RWPE2 (cell line): Measurements from ENCODE around the gene PLPP1.

Experiments used
- ATAC-seq: fragments of 200-7000 bp; cut with Tn5 transposase; 3 replicates; pipeline ENCODE4 v1.9.1; 2021; ENCODE audit warnings: low read depth
- DNase-seq: peaks from one replicate; pipeline ENCODE4 v3.0.0-alpha.2; 2020; ENCODE audit warnings: low spot score
- H3K27ac ChIP-seq: fragments of 450-650 bp; 2 replicates; pipeline ENCODE4 v1.5.1; 2017; ENCODE audit warnings: mild to moderate bottlenecking; ENCODE audit not compliant: poor library complexity, severe bottlenecking
- H3K27me3 ChIP-seq: fragments of 250-450 bp; sonication (Bioruptor Pico); 2 replicates; pipeline ENCODE4 v1.5.1; 2021; ENCODE audit warnings: mild to moderate bottlenecking, moderate library complexity; ENCODE audit not compliant: insufficient read depth, poor library complexity, severe bottlenecking
- H3K36me3 ChIP-seq: fragments of 250-450 bp; sonication (Bioruptor Pico); 2 replicates; pipeline ENCODE4 v1.5.1; 2020; ENCODE audit warnings: low read depth, mild to moderate bottlenecking, moderate library complexity
- H3K4me1 ChIP-seq: fragments of 250-450 bp; sonication (Bioruptor Pico); 2 replicates; pipeline ENCODE4 v1.5.1; 2021; ENCODE audit warnings: mild to moderate bottlenecking, moderate library complexity; ENCODE audit not compliant: insufficient read depth, poor library complexity, severe bottlenecking
- H3K4me3 ChIP-seq: fragments of 250-450 bp; sonication (Bioruptor Pico); 2 replicates; pipeline ENCODE4 v1.5.1; 2021; ENCODE audit warnings: mild to moderate bottlenecking, moderate library complexity; ENCODE audit not compliant: severe bottlenecking
- H3K9me3 ChIP-seq: fragments of 250-450 bp; sonication (Bioruptor Pico); 2 replicates; pipeline ENCODE4 v1.5.1; 2021; ENCODE audit warnings: mild to moderate bottlenecking, moderate library complexity; ENCODE audit not compliant: severe bottlenecking
- TF ChIP-seq, protein P1 (sequence below): fragments of 450-650 bp; IDR thresholded peaks from one replicate; pipeline ENCODE4 v1.5.1; 2017; ENCODE audit warnings: mild to moderate bottlenecking, moderate library complexity; ENCODE audit not compliant: poor library complexity, severe bottlenecking

PLPP1 gene

DNA sequence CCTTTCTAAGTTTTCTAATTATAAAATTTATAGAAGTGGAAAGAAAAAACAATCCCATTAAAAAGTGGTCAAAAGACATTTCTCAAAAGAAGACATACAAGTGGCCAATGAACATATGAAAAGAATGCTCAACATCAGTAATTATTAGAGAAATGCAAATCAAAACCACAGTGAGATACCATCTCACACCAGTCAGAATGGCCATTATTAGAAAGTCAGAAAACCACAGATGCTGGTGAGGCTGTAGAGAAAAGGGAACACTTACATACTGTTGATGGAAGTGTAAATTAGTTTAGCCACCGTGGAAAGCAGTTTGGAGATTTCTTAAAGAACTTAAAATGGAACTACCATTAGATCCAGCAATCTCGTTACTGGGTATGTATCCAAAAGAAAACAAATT is 23.7 kb upstream of the PLPP1 start:
- TF ChIP-seq, protein P1, sequence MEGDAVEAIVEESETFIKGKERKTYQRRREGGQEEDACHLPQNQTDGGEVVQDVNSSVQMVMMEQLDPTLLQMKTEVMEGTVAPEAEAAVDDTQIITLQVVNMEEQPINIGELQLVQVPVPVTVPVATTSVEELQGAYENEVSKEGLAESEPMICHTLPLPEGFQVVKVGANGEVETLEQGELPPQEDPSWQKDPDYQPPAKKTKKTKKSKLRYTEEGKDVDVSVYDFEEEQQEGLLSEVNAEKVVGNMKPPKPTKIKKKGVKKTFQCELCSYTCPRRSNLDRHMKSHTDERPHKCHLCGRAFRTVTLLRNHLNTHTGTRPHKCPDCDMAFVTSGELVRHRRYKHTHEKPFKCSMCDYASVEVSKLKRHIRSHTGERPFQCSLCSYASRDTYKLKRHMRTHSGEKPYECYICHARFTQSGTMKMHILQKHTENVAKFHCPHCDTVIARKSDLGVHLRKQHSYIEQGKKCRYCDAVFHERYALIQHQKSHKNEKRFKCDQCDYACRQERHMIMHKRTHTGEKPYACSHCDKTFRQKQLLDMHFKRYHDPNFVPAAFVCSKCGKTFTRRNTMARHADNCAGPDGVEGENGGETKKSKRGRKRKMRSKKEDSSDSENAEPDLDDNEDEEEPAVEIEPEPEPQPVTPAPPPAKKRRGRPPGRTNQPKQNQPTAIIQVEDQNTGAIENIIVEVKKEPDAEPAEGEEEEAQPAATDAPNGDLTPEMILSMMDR, result no peak
- DNase-seq (no peak), ATAC-seq (no peak)
- H3K27ac ChIP-seq, result no peak overlapping the region
- no peaks in the 10 kb centered on the region for H3K36me3 ChIP-seq
- no peak overlapping the region for H3K4me3 ChIP-seq
- H3K27me3 ChIP-seq, result no peaks in the 10 kb centered on the region
- H3K9me3 ChIP-seq, result no peaks in the 10 kb centered on the region
- no peaks in the 10 kb centered on the region for H3K4me1 ChIP-seq

DNA sequence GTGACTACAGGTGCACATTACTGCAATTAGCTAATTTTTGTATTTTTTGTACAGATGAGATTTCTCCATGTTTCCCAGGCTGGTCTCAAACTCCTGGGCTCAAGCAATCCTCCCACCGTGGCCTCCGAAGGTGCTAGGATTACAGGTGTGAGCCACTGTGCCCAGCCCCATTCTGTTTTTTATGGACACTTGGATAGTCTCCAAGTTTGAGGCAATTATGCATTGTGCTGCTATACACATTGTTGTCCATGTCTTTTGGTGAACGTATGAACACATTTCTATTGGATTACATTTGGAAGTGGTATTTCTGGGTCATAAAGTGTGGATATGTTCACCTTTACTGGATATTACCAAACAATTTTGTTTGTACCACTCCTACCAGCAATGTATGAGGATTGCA is 22.4 kb upstream of the PLPP1 start:
- no peak for DNase-seq
- no peak overlapping the region for H3K27ac ChIP-seq
- ATAC-seq, result no peak
- H3K36me3 ChIP-seq, result no peaks in the 10 kb centered on the region
- H3K9me3 ChIP-seq, result no peaks in the 10 kb centered on the region
- no peaks in the 10 kb centered on the region for H3K4me1 ChIP-seq
- no peaks in the 10 kb centered on the region for H3K27me3 ChIP-seq
- TF ChIP-seq, protein P1, result no peak
- H3K4me3 ChIP-seq, result no peak overlapping the region

DNA sequence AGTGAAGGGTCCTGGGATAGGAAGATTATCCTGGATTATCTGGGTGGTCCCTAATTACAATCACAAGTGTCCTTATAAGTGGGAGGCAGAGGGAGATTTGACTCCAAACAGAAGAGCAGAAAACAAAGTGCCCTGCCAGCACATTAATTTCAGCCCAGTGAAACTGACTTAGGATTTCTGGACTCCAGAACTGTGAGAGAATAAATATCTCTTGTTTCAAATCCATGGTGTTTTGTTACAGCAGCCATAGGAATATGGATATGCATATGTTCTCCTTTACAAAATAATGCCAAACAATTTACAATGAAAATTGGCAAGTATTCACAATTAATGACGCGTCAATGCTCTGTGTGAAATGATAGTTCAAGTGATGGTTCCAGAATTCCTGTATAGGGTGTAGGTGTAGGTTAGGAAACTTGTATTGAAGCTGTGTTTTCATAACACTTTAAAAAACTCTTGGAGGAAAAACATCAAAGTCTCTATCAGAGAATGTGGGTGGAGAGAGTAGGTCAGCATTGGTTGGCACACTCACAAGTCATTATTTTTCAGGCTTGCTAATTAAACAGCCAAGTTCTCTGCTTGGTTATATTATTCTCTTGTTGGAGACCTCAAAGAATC is 19.9 kb upstream of the PLPP1 start:
- ATAC-seq (no peak), DNase-seq (no peak)
- Histone ChIP-seq H3K9me3 (no peaks in the 10 kb centered on the region), H3K36me3 (no peaks in the 10 kb centered on the region), H3K27me3 (no peaks in the 10 kb centered on the region), H3K4me1 (no peaks in the 10 kb centered on the region), H3K27ac (no peak overlapping the region), H3K4me3 (no peak overlapping the region)
- TF ChIP-seq, protein P1, result no peak

GRCh38 chr5:55551904-55552303 is 17.1 kb upstream of the PLPP1 start:
- Histone ChIP-seq H3K4me3 (no peak overlapping the region), H3K4me1 (no peaks in the 10 kb centered on the region), H3K36me3 (no peaks in the 10 kb centered on the region), H3K27ac (no peak overlapping the region), H3K27me3 (no peaks in the 10 kb centered on the region), H3K9me3 (no peaks in the 10 kb centered on the region)
- TF ChIP-seq, protein P1, result no peak
- DNase-seq, result no peak
- ATAC-seq, result no peak

DNA sequence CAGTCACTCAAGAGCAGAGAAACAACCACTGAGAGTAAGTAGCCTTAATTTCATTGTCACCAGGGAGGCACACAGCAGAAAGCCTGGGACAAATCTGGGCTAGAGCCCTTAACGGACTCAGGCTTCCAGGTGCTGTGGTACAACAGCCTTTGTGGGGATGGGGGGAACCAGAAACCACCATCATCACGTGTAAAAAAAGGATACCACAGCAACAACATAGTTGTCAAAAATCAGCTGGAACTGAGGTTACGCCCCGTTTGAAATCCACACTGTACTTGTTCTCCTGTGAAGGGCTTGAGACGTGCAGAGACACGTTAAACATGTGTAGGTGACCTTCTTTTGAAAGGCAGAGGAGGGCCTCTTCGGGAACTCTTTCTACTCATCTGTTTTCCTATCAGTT is 16.6 kb upstream of the PLPP1 start:
- DNase-seq (no peak), ATAC-seq (peak; percentile 33; the same call in 1 of the 3 replicates)
- TF ChIP-seq, protein P1, result no peak
- Histone ChIP-seq H3K4me1 (no peaks in the 10 kb centered on the region), H3K27ac (no peak overlapping the region), H3K4me3 (no peak overlapping the region), H3K36me3 (no peaks in the 10 kb centered on the region), H3K9me3 (no peaks in the 10 kb centered on the region), H3K27me3 (no peaks in the 10 kb centered on the region)
